Measurements from ENCODE around the gene CHST9.
"Not testable (repeated sequence)": the region's sequence is repeated elsewhere in the genome, so short reads cannot be mapped to it uniquely, and the experiment has no call there.

The CHST9 gene

GRCh38 chr18:27185025-27185763 is at the start of gene CHST9:
Gene CHST9 (minus strand): TSS chr18:27185308. CDS start chr18:27142809, 42,499 bp downstream.
- peak; percentile 42 for DNase-seq (ENCODE audit: low spot score)

GRCh38 chr18:27232355-27232754 is 47.2 kb upstream of the CHST9 start:
- not testable (repeated sequence) for DNase-seq (ENCODE audit: low spot score)

GRCh38 chr18:27231671-27232070 is 46.6 kb upstream of the CHST9 start:
- not testable (repeated sequence) for DNase-seq (ENCODE audit: low spot score)

- not testable (repeated sequence) for DNase-seq (ENCODE audit: low spot score)
Observed at GRCh38 chr18:27231221-27231620, 46.1 kb upstream of the CHST9 start.

- no peak for DNase-seq (ENCODE audit: low spot score)
Observed at GRCh38 chr18:27227721-27228120, 42.6 kb upstream of the CHST9 start.

- DNase-seq (ENCODE audit: low spot score) = no peak
Observed at GRCh38 chr18:27226556-27227075, 41.5 kb upstream of the CHST9 start.

- no peak for DNase-seq (ENCODE audit: low spot score)
Observed at GRCh38 chr18:27225947-27226481, 40.9 kb upstream of the CHST9 start.

GRCh38 chr18:27223526-27224291 is 38.6 kb upstream of the CHST9 start:
- no peak for DNase-seq (ENCODE audit: low spot score)

- no peak for DNase-seq (ENCODE audit: low spot score)
Observed at GRCh38 chr18:27214831-27215230, 29.7 kb upstream of the CHST9 start.

GRCh38 chr18:27213123-27213717 is 28.1 kb upstream of the CHST9 start:
- no peak for DNase-seq (ENCODE audit: low spot score)

- no peak for DNase-seq (ENCODE audit: low spot score)
Observed at GRCh38 chr18:27211569-27211968, 26.5 kb upstream of the CHST9 start.

GRCh38 chr18:27206411-27206810 is 21.3 kb upstream of the CHST9 start:
- DNase-seq (ENCODE audit: low spot score) = no peak

GRCh38 chr18:27202741-27203140 is 17.6 kb upstream of the CHST9 start:
- no peak for DNase-seq (ENCODE audit: low spot score)

- DNase-seq (ENCODE audit: low spot score) = peak; percentile 15
Observed at GRCh38 chr18:27198036-27198435, 12.9 kb upstream of the CHST9 start.

- DNase-seq (ENCODE audit: low spot score) = no peak
Observed at GRCh38 chr18:27188309-27188708, 3.2 kb upstream of the CHST9 start.

- DNase-seq (ENCODE audit: low spot score) = no peak
Observed at GRCh38 chr18:27185897-27186296, 789 bp upstream of the CHST9 start.

- peak; percentile 8 for DNase-seq (ENCODE audit: low spot score)
Observed at GRCh38 chr18:27184115-27185024, 738 bp downstream of the CHST9 start.

GRCh38 chr18:27181726-27182125 is 3.4 kb downstream of the CHST9 start:
- DNase-seq (ENCODE audit: low spot score) = no peak

- DNase-seq (ENCODE audit: low spot score) = no peak
Observed at GRCh38 chr18:27178424-27178823, 6.7 kb downstream of the CHST9 start.

GRCh38 chr18:27175914-27176313 is 9.2 kb downstream of the CHST9 start:
- DNase-seq (ENCODE audit: low spot score) = no peak

- DNase-seq (ENCODE audit: low spot score) = no peak
Observed at GRCh38 chr18:27175245-27175644, 9.9 kb downstream of the CHST9 start.

Data from HuH-7 (cell line).